T1000 (cell line): ENCODE measurements around the gene NPIPB8.
A peak's percentile ranks its signal among the peaks of the same experiment; 100 is the strongest.
"Not testable (repeated sequence)": the region's sequence is repeated elsewhere in the genome, so short reads cannot be mapped to it uniquely, and the experiment has no call there.

Experiments used
- DNase-seq: peaks from one replicate; lab custom pipeline; 2025; ENCODE audit warnings: mixed read lengths; lab: John Stamatoyannopoulos, UW

The NPIPB8 gene

DNA sequence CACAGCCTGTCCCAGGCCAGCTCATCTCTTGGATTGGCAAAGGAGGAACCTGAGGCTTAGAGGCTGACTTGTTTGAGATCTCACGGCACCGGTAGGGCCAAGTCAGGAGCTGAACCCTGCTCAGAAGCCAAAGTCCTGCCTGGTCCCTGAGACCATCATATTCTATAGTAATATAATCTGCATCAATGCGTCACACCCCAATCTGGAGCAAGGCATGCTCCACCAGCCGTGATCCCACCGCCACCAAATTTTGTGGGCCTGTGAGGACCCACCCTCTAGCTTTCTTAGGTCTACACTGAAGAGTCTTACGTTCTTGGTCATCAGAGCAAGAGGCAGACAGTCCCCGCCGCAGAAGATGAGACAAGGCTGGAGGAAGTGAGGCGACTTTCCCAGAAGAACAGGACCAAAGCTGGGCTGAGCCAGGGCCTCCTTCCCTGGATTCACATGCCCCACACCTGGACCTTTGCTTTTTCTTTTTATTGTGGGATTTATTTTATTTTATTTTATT lies 30.7 kb upstream of the NPIPB8 start:
- DNase-seq: no peak

GRCh38 chr16:28607681-28608495 lies 30.0 kb upstream of the NPIPB8 start:
- not testable (repeated sequence) for DNase-seq

GRCh38 chr16:28608496-28608808 lies 29.4 kb upstream of the NPIPB8 start:
- DNase-seq: not testable (repeated sequence)

DNA sequence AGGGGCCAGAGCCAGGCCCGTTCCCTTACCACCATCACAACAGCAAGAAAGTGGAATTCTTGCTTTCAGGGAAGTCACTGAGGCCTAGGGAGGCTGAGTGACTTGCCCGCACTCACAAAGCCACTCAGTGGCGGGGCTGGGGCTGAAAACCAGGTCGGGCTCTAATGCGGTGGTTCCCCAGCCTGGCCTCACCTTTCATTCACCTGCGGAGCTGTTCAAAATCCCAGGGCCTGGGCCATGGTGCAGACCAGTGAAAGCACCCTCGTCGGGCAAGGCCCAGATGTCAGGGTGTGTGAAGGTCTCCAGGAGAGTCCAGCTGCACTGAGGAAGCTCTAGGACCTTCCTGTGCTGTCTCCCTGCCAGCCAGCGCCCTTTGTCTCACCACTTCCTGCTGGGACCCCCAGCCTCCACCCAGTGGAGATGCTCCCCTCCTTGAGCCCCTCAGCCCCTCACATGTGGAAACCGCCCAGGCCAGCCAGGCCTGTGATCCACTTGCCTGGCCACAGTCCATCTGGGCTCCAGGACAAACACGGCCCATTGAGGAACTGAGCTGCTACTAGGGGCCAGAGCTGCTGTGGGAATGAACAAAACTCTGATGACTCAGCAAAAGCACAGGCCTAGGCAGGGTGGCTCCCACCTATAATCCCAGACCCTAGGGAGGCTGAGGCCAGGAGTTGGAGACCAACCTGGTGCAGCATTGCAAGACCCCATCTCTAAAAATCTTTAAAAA lies 28.8 kb upstream of the NPIPB8 start:
- DNase-seq: not testable (repeated sequence)

DNA sequence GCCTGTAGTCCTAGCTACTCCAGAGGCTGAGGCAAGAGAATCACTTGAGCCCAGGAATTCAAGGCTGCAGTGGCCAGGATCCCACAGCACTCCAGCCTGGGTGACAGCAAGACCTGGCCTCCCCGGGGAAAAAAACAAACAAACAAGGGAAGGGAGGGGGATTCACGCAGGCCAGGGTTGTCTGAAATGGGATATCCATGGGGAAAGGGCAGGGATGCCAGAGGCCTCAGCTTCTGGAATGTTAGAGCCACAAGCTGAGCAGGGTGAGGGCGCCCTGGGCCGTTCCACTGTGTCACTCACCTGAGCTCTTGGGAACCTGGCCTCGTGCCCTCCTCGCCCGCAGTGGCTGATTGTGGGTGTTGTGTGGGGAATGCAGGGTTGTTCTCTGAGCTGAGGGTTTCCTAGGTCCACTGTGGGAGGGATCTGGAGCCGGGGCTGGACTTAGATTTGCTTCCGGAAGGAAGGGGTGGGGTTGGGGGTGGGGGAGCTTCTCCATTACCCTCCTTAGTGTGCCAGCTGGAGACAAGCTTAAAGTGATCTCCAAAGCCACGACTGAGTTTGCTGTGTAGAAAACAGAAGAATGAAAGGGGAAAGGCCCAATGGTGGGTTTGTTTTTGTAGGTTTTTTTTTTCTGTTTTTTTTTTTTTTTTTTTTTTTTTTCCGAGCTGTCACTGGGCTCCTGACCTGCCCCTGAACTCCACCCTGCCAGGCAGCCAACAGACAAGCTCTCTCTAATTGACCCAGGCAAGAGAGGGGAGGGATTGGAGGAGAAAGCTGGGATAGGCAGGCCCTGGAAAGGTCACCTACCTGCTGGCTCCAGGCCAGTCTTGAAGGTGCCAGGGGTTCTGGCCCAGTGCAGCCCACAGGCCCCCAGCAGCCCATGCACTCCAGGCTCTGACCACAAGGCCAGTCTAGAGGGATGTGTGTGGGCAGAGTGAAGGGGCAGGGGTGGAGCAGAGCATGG lies 28.0 kb upstream of the NPIPB8 start, which contains the start of gene SULT1A1:
TSS of gene SULT1A1 (minus strand) at position 414 of the 964 bp plus-strand sequence. CDS start 1,189 bp downstream, outside the sequence.
- DNase-seq: no peak

GRCh38 chr16:28610595-28611191 lies 27.2 kb upstream of the NPIPB8 start:
- DNase-seq: no peak

DNA sequence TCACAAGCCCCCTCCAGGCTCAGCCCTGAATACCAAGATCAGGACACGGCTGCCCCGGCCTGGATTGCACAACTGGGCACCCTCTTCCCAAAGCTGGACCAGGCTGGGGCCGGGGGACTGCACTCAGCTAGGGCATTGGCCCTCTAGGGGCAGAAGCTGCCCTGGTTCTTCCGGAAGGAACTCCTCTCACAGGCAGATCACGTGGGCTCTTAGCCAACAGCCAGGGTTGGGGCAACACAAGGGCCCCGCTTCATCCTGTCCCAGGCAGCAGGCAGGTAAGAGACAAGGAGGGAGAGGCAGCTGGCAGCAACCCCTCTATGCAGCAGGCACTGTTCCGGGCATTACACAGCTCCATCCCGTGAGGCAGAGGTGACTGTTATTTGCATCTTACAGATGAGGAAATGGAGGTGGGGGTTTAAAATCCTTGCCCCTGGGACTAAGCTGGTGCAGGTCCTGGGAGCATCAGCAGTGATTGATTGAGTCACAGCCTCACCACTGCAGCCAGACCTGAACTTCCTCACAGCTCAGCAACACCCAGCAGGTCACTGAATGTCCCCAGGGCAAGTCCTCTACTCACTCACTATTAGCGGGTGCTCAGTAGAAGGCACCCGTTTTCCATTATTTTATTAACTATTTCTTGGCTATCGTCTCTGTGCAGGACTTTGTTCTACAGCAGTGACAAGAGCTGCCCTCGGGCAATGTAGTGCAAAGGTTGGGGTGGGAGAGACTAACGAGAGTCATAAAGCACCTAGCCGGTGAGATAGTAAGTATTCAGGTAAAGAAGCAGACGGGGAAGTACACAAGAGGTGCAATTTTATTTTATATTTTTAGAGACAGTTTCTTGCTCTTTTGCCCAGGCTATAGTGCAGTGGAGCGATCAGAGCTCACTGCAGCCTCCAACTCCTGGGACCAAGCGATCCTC lies 25.2 kb upstream of the NPIPB8 start:
- DNase-seq: not testable (repeated sequence)

DNA sequence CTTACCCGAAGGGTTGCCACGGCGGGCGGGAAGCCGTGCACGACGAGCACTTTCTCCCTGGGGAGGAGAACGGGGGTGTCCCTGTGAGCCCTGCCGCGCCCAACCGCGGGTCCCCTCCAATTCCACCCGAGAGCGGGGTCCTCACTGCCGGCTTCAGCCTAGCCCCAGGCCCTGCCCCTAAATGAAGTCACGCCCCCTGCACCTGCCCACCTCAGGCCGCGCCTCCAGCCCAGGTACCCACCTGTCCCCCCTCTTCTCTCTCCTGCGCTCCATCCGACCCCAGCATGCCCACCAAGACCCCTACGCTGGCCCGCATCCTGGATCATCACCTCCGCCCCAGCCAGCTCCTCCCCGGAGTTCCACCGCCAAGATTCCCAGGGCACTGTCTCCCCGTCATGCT lies 24.0 kb upstream of the NPIPB8 start:
- DNase-seq: not testable (repeated sequence)

GRCh38 chr16:28614561-28614960 lies 23.3 kb upstream of the NPIPB8 start:
- DNase-seq: not testable (repeated sequence)

DNA sequence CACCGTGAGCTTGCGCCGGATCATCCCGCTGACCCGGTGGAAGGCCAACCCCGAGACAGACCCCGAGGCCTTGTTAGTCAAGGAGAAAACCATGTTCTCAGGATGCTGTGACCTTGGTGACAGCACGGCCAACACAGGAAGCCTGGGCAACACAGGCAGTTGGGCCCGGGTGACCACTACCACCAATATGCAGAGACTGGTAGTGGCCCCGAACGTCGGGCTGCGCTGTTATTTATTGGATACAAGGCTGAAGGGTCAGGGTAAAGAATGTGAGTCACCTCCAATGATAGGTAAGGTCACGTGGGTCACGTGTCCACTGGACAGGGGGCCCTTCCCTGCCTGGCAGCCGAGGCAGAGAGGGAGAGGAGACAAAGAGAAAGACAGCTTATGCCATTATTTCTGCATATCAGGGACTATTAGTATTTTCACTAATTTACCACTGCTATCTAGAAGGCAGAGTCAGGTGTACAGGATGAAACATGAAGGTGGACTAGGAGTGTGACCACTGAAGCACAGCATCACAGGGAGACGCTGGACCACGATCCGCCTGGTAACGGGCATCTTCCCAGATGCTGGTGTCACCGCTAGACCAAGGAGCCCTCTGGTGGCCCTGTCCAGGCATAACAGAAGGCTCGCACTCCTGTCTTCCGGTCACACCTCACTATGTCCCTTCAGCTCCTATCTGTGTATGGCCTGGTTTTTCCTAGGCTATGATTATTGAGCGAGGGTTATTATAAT lies 22.2 kb upstream of the NPIPB8 start:
- DNase-seq: peak; percentile 10

DNA sequence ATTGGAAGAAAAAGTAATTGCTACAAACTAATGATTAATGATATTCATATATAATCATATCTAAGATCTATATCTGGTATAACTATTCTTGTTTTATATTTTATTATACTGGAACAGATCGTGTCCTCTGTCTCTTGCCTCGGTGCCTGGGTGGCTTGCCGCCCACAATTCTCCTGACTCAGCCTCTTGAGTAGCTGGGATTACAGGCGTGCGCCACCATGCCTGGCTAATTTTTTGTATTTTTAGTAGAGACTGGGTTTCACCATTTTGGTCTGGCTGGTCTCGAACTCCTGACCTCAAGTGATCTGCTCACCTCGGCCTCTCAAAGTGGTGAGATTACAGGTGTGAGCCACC lies 21.7 kb upstream of the NPIPB8 start:
- DNase-seq: not testable (repeated sequence)

DNA sequence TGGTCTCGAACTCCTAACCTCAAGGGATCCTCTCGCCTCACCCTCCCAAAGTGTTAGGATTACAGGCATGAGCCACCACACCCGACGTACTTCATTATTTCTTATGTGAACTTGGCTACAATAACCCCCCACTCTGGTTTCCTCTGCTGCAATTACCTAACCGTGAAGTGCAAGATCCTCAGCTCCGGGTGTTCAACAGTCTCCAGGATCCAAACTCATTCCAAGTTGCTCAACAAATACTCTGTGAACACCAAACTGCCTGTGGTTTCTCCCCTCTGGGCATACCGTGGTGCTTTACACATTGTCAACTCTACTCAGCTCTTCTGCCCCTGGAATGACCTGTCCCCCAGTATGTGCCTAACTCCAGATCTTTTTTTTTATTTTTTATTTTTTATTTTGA lies 21.2 kb upstream of the NPIPB8 start:
- DNase-seq: no peak

DNA sequence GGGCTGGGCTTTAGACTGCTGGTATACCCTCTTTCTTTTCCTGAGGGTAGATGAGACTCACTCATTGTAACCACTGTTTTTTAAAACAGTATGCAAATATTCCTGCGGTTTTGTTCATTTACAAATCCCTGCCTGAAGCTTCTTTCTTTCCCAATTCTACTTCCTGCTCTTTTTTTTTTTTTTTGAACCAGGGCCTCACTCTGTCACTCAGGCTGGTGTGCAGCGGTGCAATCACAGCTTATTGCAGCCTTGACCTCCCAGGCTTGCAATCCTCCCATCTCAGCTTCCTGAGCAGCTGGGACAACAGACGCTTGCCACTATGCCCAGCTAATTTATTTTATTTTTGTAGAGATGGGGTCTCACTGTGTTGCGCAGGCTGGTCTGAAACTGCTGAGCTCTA lies 20.0 kb upstream of the NPIPB8 start:
- no peak for DNase-seq

DNA sequence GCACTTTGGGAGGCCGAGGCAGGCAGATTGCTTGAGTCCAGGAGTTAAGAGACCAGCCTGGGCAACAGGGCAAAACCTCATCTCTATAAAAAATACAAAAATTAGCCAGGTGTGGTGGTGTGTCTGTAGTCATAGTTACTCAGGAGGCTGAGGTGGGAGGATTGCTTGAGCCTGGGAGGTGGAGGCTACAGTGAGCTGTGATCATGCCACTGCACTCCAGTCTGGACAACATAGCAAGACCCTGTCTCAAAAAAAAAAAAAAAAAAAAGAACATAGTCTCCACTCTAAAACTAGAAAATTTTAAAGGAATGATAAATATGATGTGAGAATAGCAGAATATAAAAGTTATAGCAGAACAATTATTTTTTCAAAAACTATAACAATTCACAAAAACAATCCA lies 17.5 kb upstream of the NPIPB8 start:
- DNase-seq: not testable (repeated sequence)

GRCh38 chr16:28621481-28622155 lies 16.2 kb upstream of the NPIPB8 start:
- DNase-seq: no peak

GRCh38 chr16:28622532-28623171 lies 15.2 kb upstream of the NPIPB8 start:
- DNase-seq: not testable (repeated sequence)

DNA sequence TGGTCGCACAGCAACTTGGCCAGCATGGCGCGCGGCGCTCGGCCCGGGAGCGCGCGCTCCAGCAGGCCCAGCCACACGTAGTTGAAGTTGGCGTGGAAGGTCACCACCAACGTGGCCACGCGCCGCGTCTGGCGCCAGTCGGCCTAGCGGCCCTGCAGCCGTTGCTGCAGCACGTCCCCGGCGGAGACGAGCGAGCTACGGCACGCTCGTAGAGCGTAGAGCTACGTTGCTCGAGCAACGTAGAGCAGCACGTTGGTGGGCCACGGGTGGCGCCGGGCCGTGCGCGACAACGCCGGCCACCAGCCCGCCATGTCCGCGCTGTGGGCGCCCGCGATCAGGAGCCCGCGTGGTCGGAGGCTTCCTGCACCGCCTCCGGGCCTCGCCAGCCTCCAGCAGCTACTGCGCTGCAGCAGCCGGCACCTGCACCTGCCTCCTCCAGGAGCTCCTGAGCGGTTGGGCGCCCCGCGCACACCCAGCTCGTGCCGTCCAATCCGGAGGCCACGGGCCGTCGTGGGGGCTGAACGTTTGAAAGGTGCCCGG lies 14.6 kb upstream of the NPIPB8 start:
- no peak for DNase-seq

DNA sequence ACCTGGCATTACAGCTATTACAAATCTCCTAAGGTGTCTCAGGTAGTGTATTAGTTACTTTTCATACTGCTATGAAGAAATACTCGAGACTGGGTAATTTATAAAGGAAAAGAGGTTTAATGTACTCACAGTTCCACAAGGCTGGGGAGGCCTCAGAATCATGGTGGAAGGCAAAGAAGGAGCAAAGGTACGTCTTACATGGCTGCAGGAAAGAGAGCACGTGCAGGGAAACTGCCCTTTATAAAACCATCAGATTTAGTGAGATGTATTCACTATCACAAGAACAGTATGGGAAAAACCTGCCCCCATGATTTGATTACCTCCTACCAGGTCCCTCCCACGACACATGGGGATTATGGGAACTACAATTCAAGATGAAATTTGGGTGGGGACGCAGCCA lies 7.0 kb upstream of the NPIPB8 start:
- not testable (repeated sequence) for DNase-seq
